Activated naive CD8-positive, alpha-beta T cell treated with anti-CD3 and anti-CD28 coated beads, Interleukin-2, amount 10 ng/mL, durations not matched to agents 7 days and 5 days (primary cell): ENCODE results near the gene ANTXR1. TPM values are rescaled to one million over a fixed set of nuclear protein-coding genes. Genes with fewer than 3 reads are reported as not detected.

Experiments used
- ATAC-seq: fragments of 150-1000 bp; cut with Tn5 transposase; one replicate; pipeline ENCODE4 v1.10.0; 2021; ENCODE audit warnings: low read depth, moderate library complexity
- POLR2A ChIA-PET: fragments of 350-600 bp; sonication (Branson Sonifier 250); formaldehyde crosslinking; loops from one replicate; lab custom pipeline; 2021; ENCODE audit warnings: antibody characterized with exemption; lab: Charles Lee
- DNase-seq: peaks from one replicate; pipeline ENCODE4 v3.0.0; 2021
- H3K27ac Mint-ChIP-seq: one replicate; pipeline ENCODE4 v1.8.0; 2022; ENCODE audit warnings: mild to moderate bottlenecking, mixed read lengths
- H3K27me3 Mint-ChIP-seq: one replicate; pipeline ENCODE4 v1.8.0; 2022; ENCODE audit warnings: mild to moderate bottlenecking, moderate library complexity, mixed read lengths
- H3K36me3 Mint-ChIP-seq: one replicate; pipeline ENCODE4 v1.8.0; 2021; ENCODE audit warnings: mild to moderate bottlenecking, mixed read lengths
- H3K4me1 Mint-ChIP-seq: one replicate; pipeline ENCODE4 v1.8.0; 2021; ENCODE audit warnings: mixed read lengths
- H3K4me3 Mint-ChIP-seq: one replicate; pipeline ENCODE4 v1.8.0; 2022; ENCODE audit warnings: mild to moderate bottlenecking, moderate library complexity, mixed read lengths
- H3K9me3 Mint-ChIP-seq: one replicate; pipeline ENCODE4 v1.8.0; 2021; ENCODE audit warnings: mixed read lengths
- total RNA-seq, 2 experiments: library from RNA; stranded (reverse); gene quantifications; one replicate each; pipeline ENCODE4 v1.2.3, GENCODE V29; 2021

ANTXR1 gene
- total RNA-seq, 2 experiments from 2014 or later: 0.09 to 0.11 TPM

GRCh38 chr2:69181806-69182427, 168.9 kb downstream of the ANTXR1 start:
- Mint-ChIP-seq H3K27me3 (peaks cover 6% of the 10 kb centered on the region), H3K27ac (no peak overlapping the region), H3K9me3 (no peaks in the 10 kb centered on the region), H3K4me3 (no peak overlapping the region), H3K4me1 (peaks cover 1% of the 10 kb centered on the region), H3K36me3 (no peaks in the 10 kb centered on the region)
- DNase-seq (no peak), ATAC-seq (no peak)
- POLR2A ChIA-PET: no interaction called here

DNA sequence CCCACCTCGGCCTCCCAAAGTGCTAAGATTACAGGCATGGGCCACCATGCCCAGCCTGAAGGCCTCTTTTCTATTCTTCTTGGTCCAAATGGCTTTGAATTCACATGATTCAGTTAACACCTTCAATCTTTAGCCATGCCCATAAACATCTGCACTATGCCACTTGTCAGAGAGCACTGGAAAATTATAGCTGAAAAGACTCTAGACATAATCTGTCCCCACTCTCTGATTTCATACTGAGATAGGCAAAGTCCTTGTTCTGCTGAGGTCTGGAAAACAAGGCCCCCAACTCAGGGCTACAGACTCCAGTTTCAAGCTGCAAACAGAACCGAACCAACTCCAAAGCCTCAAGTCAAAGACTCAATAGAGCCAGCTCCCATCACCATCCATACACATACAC, 170.7 kb downstream of the ANTXR1 start:
- ATAC-seq (no peak), DNase-seq (no peak)
- no peak overlapping the region for H3K27ac Mint-ChIP-seq
- no peaks in the 10 kb centered on the region for H3K36me3 Mint-ChIP-seq
- H3K9me3 Mint-ChIP-seq: no peaks in the 10 kb centered on the region
- peaks cover 6% of the 10 kb centered on the region for H3K27me3 Mint-ChIP-seq
- no peak overlapping the region for H3K4me3 Mint-ChIP-seq
- H3K4me1 Mint-ChIP-seq: no peaks in the 10 kb centered on the region
- POLR2A ChIA-PET: no interaction called here

GRCh38 chr2:69184224-69184623, 171.2 kb downstream of the ANTXR1 start:
- no peak overlapping the region for H3K4me3 Mint-ChIP-seq
- H3K4me1 Mint-ChIP-seq: no peaks in the 10 kb centered on the region
- H3K9me3 Mint-ChIP-seq: no peaks in the 10 kb centered on the region
- H3K27ac Mint-ChIP-seq: no peak overlapping the region
- POLR2A ChIA-PET: no interaction called here
- no peak for DNase-seq
- H3K27me3 Mint-ChIP-seq: peaks cover 5% of the 10 kb centered on the region
- ATAC-seq: no peak
- H3K36me3 Mint-ChIP-seq: no peaks in the 10 kb centered on the region

- no peaks in the 10 kb centered on the region for H3K4me1 Mint-ChIP-seq
- no peak for DNase-seq
- H3K27me3 Mint-ChIP-seq: peaks cover 11% of the 10 kb centered on the region
- H3K9me3 Mint-ChIP-seq: no peaks in the 10 kb centered on the region
- no peak overlapping the region for H3K27ac Mint-ChIP-seq
- ATAC-seq: no peak
- H3K36me3 Mint-ChIP-seq: no peaks in the 10 kb centered on the region
- POLR2A ChIA-PET: no interaction called here
- H3K4me3 Mint-ChIP-seq: no peak overlapping the region
Measured at GRCh38 chr2:69185807-69186206, 172.8 kb downstream of the ANTXR1 start.

DNA sequence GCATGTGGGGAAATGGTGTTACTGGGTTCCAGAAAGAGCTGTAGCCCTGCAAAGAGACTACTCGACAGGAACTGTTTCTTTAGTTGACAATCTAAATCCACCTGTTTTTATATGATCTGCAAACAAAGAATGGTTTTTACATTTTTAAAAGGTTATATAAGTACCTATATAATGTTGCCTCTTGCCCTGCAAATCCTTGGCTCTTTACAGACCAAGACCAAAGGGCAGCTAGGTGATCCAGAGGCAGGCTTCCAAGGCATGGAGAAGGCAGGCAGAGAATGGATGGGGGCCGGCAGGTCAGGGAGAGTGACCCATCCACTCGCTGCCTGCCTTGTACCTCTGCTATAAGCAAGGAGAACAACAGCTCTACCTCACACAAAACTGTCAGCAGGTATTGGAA, 173.6 kb downstream of the ANTXR1 start:
- H3K4me1 Mint-ChIP-seq: no peaks in the 10 kb centered on the region
- no peak for ATAC-seq
- H3K4me3 Mint-ChIP-seq: no peak overlapping the region
- POLR2A ChIA-PET: no interaction called here
- no peaks in the 10 kb centered on the region for H3K36me3 Mint-ChIP-seq
- no peak for DNase-seq
- peaks cover 15% of the 10 kb centered on the region for H3K27me3 Mint-ChIP-seq
- no peak overlapping the region for H3K27ac Mint-ChIP-seq
- H3K9me3 Mint-ChIP-seq: no peaks in the 10 kb centered on the region

DNA sequence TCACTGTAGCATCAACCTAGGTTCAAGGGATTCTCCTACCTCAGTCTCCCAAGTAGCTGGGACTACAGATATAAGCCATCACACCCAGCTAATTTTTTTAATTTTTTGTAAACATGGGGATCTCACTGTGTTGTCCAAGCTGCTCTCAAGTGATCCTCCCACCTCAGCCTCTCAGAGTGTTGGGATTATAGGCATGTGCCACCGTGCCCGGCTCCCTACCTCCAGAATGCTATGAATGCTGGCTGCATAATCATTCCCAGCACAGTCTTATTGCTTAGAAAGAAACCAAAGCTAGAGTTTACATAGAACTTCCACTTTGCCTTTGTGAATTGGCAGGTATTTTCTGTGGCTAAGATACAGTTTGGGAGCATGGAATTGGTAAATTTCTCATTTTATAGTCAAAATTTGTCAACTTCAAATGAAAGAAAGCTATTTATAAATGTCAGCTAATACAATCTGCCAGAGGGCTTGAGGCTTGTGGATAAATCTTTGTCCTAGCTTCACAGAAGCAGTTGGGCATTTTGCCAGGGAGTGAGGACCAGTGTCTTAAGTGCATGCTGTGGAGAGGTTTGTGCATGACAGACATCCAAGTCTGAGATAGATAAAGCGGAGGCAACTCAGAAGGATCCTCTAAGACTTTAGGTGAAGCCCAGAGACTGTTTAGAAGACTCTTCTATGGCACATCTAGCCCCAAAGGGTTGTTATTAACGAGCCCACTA, 175.4 kb downstream of the ANTXR1 start:
- no peak for ATAC-seq
- H3K4me1 Mint-ChIP-seq: no peaks in the 10 kb centered on the region
- no peaks in the 10 kb centered on the region for H3K36me3 Mint-ChIP-seq
- POLR2A ChIA-PET: no interaction called here
- no peak overlapping the region for H3K27ac Mint-ChIP-seq
- no peak overlapping the region for H3K4me3 Mint-ChIP-seq
- peaks cover 17% of the 10 kb centered on the region for H3K27me3 Mint-ChIP-seq
- DNase-seq: no peak
- H3K9me3 Mint-ChIP-seq: no peaks in the 10 kb centered on the region

GRCh38 chr2:69190743-69191404, 177.9 kb downstream of the ANTXR1 start:
- DNase-seq: no peak
- no peak for ATAC-seq
- no peaks in the 10 kb centered on the region for H3K9me3 Mint-ChIP-seq
- no peak overlapping the region for H3K27ac Mint-ChIP-seq
- POLR2A ChIA-PET: no interaction called here
- peaks cover 20% of the 10 kb centered on the region for H3K27me3 Mint-ChIP-seq
- H3K36me3 Mint-ChIP-seq: no peaks in the 10 kb centered on the region
- H3K4me3 Mint-ChIP-seq: no peak overlapping the region
- H3K4me1 Mint-ChIP-seq: no peaks in the 10 kb centered on the region

DNA sequence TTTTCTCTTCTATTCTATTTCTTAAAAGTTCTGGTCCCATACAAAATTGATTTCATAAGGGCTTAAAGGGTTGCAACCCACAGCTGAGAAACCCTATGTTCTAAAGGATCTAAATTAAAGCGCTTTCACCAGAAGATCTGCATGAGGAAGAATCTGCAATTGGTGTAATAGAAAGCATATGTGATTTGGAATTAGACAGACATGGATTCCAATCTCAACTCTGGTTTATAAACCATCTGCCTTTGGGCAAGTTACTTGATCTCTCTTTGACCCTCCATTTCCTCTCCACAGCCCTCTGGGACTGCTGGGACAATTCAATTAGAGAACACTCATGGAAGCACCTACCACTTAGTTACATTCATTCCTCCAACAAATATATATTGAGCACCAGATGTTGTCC, 178.7 kb downstream of the ANTXR1 start:
- POLR2A ChIA-PET: no interaction called here
- H3K27me3 Mint-ChIP-seq: peaks cover 20% of the 10 kb centered on the region
- no peak for DNase-seq

GRCh38 chr2:69192176-69192945, 179.4 kb downstream of the ANTXR1 start:
- ATAC-seq (no peak), DNase-seq (no peak)
- Mint-ChIP-seq H3K4me3 (no peak overlapping the region), H3K4me1 (no peaks in the 10 kb centered on the region), H3K9me3 (no peaks in the 10 kb centered on the region), H3K27me3 (peaks cover 20% of the 10 kb centered on the region), H3K36me3 (no peaks in the 10 kb centered on the region), H3K27ac (no peak overlapping the region)
- POLR2A ChIA-PET: no interaction called here

More for the DNA sequence above, 178.7 kb downstream of the ANTXR1 start:
- Mint-ChIP-seq H3K4me1 (no peaks in the 10 kb centered on the region), H3K27ac (no peak overlapping the region), H3K36me3 (no peaks in the 10 kb centered on the region), H3K9me3 (no peaks in the 10 kb centered on the region), H3K4me3 (no peak overlapping the region)
- no peak for ATAC-seq

GRCh38 chr2:69195706-69196105, 182.7 kb downstream of the ANTXR1 start:
- DNase-seq: no peak
- Mint-ChIP-seq H3K27ac (no peak overlapping the region), H3K4me1 (no peaks in the 10 kb centered on the region), H3K9me3 (no peaks in the 10 kb centered on the region), H3K4me3 (no peak overlapping the region), H3K36me3 (no peaks in the 10 kb centered on the region), H3K27me3 (peaks cover 9% of the 10 kb centered on the region)
- POLR2A ChIA-PET: no interaction called here
- ATAC-seq: no peak

GRCh38 chr2:69196327-69197117, 183.5 kb downstream of the ANTXR1 start:
- H3K27ac Mint-ChIP-seq: no peak overlapping the region
- no peaks in the 10 kb centered on the region for H3K36me3 Mint-ChIP-seq
- POLR2A ChIA-PET: no interaction called here
- H3K27me3 Mint-ChIP-seq: peaks cover 6% of the 10 kb centered on the region
- H3K4me3 Mint-ChIP-seq: no peak overlapping the region
- no peaks in the 10 kb centered on the region for H3K9me3 Mint-ChIP-seq
- no peaks in the 10 kb centered on the region for H3K4me1 Mint-ChIP-seq
- ATAC-seq (no peak), DNase-seq (no peak)

DNA sequence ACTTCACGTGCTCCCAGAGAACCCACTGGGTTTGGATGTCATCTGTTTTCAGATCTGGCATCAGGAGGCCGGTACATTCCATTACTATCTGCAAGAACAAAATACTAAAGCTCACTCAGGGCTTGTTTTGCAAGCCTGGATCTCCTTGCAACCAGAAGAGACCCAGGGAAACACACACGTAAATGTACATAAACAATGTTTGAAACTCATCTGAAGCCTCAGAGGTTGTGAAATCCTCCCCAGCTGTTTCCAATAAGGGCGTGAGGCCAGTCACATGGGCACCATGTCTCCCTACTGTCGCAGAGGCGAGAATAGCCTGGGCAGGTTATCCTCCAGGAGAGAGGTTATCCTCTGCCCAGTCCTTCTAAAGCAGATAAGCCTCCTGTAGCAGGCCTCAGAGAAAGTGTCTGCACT, 187.1 kb downstream of the ANTXR1 start:
- Mint-ChIP-seq H3K27ac (no peak overlapping the region), H3K4me3 (no peak overlapping the region), H3K27me3 (peaks cover 7% of the 10 kb centered on the region), H3K9me3 (no peaks in the 10 kb centered on the region), H3K36me3 (no peaks in the 10 kb centered on the region), H3K4me1 (no peaks in the 10 kb centered on the region)
- DNase-seq: no peak
- no peak for ATAC-seq
- POLR2A ChIA-PET: no interaction called here

DNA sequence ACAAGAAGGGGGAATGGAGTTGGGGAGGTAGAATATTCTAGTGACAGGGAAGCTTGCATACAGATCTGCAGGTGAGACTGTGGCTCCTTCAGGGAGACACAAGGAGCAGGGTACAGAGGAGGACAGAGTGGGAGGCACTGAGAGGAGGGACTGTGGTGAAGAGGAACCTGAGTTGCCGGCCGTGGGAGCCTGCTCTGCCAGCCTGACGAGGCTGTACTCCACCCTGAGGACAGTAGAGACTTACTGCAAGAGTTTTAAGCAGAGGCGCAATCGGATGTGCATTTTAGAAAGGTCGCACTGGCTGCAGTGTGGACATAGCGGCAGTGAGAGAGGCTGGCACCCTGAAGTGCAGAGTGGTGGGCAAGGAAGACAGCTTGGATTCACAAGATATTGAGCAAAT, 188.3 kb downstream of the ANTXR1 start:
- H3K4me1 Mint-ChIP-seq: no peaks in the 10 kb centered on the region
- POLR2A ChIA-PET: no interaction called here
- ATAC-seq (no peak), DNase-seq (no peak)
- no peaks in the 10 kb centered on the region for H3K36me3 Mint-ChIP-seq
- H3K27me3 Mint-ChIP-seq: peaks cover 5% of the 10 kb centered on the region
- no peak overlapping the region for H3K27ac Mint-ChIP-seq
- no peak overlapping the region for H3K4me3 Mint-ChIP-seq
- no peaks in the 10 kb centered on the region for H3K9me3 Mint-ChIP-seq
